HG03354 (cell line): ENCODE measurements around the gene GOLGA6L2.

Experiments
- ATAC-seq: cut with Tn5 transposase; IDR thresholded peaks from one replicate; pipeline ENCODE4 v1.9.1; 2021; ENCODE audit warnings: mild to moderate bottlenecking; ENCODE audit not compliant: unreplicated experiment, poor library complexity, severe bottlenecking

The GOLGA6L2 gene

GRCh38 chr15:23395030-23395692 lies 51.9 kb downstream of the GOLGA6L2 start:
- ATAC-seq, result no peak
